Measurements from ENCODE around the gene STAT3. TPM values are rescaled to one million over a fixed set of nuclear protein-coding genes. Genes with fewer than 3 reads are reported as not detected.

STAT3 gene
- total and polyA plus RNA-seq, 2 of the 13 experiments (the other 11 are each of a cell fraction or from before 2014, with no cell fraction given) = 61.8 to 62.4 TPM

DNA sequence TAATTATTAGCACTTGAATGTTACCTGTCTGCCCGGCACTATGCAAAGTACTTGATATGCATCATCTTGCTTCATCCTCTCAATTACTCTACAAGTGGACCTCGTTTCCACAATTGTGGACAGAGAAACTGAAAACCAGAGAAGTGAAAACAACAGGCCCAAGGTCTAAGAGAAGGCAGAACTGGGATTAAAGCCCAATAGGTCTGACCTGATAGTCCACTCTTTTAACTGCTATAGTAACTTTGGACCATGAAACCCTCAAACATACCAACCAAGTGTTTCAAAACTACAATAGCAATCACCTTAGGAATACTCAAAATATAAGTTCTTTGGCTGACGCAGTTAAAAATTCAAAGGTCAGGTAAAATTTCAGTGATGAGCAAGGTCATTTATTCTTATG lies 7.3 kb downstream of the STAT3 start (continued):
- TF ChIP-seq SOX6 (IDR thresholded peaks at IDR 0.05) (no peak), SOX6 (CRISPR knock-in tag; IDR thresholded peaks at IDR 0.05) (no peak), MBD4 (IDR thresholded peaks at IDR 0.05; ENCODE audit: borderline replicate concordance, low read length) (no peak), NR3C1 (CRISPR knock-in tag; IDR thresholded peaks at IDR 0.05) (no peak), MXD1 (CRISPR knock-in tag; IDR thresholded peaks at IDR 0.05) (no peak), ZNF276 (CRISPR knock-in tag; IDR thresholded peaks at IDR 0.05; ENCODE audit: low read depth) (no peak), MED1 (CRISPR knock-in tag; IDR thresholded peaks at IDR 0.05) (no peak), ZNF547 (CRISPR knock-in tag; IDR thresholded peaks at IDR 0.05) (no peak), GATAD2A (CRISPR knock-in tag; IDR thresholded peaks at IDR 0.05) (0 out of 2 replicates have a peak, but pooled peaks have one; percentile 14), ZNF17 (CRISPR knock-in tag; IDR thresholded peaks at IDR 0.05) (no peak), RBAK (CRISPR knock-in tag; IDR thresholded peaks at IDR 0.05) (no peak), SMAD1 (CRISPR knock-in tag; IDR thresholded peaks at IDR 0.05; ENCODE audit: borderline replicate concordance, low read depth) (no peak), TEAD3 (CRISPR knock-in tag; optimal IDR thresholded peaks at IDR 0.05; ENCODE audit: borderline replicate concordance) (peak; percentile 16), MIER3 (CRISPR knock-in tag; IDR thresholded peaks at IDR 0.05; ENCODE audit: borderline replicate concordance) (no peak), ZNF672 (CRISPR knock-in tag; IDR thresholded peaks at IDR 0.05) (no peak), ZC3H13 (CRISPR knock-in tag; IDR thresholded peaks at IDR 0.05) (no peak), ATRX (CRISPR knock-in tag; IDR thresholded peaks at IDR 0.05; ENCODE audit: borderline replicate concordance) (no peak)
- TF ChIP-seq, protein P1, sequence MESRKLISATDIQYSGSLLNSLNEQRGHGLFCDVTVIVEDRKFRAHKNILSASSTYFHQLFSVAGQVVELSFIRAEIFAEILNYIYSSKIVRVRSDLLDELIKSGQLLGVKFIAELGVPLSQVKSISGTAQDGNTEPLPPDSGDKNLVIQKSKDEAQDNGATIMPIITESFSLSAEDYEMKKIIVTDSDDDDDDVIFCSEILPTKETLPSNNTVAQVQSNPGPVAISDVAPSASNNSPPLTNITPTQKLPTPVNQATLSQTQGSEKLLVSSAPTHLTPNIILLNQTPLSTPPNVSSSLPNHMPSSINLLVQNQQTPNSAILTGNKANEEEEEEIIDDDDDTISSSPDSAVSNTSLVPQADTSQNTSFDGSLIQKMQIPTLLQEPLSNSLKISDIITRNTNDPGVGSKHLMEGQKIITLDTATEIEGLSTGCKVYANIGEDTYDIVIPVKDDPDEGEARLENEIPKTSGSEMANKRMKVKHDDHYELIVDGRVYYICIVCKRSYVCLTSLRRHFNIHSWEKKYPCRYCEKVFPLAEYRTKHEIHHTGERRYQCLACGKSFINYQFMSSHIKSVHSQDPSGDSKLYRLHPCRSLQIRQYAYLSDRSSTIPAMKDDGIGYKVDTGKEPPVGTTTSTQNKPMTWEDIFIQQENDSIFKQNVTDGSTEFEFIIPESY (CRISPR knock-in tag; IDR thresholded peaks at IDR 0.05) = no peak
- TF ChIP-seq, protein P2, sequence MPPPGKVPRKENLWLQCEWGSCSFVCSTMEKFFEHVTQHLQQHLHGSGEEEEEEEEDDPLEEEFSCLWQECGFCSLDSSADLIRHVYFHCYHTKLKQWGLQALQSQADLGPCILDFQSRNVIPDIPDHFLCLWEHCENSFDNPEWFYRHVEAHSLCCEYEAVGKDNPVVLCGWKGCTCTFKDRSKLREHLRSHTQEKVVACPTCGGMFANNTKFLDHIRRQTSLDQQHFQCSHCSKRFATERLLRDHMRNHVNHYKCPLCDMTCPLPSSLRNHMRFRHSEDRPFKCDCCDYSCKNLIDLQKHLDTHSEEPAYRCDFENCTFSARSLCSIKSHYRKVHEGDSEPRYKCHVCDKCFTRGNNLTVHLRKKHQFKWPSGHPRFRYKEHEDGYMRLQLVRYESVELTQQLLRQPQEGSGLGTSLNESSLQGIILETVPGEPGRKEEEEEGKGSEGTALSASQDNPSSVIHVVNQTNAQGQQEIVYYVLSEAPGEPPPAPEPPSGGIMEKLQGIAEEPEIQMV (CRISPR knock-in tag; IDR thresholded peaks at IDR 0.05; ENCODE audit: low read depth) = no peak
- TF ChIP-seq, protein P3, sequence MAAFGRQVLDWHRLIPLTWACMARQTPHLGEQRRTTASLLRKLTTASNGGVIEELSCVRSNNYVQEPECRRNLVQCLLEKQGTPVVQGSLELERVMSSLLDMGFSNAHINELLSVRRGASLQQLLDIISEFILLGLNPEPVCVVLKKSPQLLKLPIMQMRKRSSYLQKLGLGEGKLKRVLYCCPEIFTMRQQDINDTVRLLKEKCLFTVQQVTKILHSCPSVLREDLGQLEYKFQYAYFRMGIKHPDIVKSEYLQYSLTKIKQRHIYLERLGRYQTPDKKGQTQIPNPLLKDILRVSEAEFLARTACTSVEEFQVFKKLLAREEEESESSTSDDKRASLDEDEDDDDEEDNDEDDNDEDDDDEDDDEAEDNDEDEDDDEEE (CRISPR knock-in tag; IDR thresholded peaks at IDR 0.05) = no peak
- TF ChIP-seq, protein P4, sequence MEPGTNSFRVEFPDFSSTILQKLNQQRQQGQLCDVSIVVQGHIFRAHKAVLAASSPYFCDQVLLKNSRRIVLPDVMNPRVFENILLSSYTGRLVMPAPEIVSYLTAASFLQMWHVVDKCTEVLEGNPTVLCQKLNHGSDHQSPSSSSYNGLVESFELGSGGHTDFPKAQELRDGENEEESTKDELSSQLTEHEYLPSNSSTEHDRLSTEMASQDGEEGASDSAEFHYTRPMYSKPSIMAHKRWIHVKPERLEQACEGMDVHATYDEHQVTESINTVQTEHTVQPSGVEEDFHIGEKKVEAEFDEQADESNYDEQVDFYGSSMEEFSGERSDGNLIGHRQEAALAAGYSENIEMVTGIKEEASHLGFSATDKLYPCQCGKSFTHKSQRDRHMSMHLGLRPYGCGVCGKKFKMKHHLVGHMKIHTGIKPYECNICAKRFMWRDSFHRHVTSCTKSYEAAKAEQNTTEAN (CRISPR knock-in tag; conservative IDR thresholded peaks at IDR 0.05) = no peak
